MM.1S (cell line): ENCODE measurements around the gene SLC38A7.

ENCODE experiments used
- EZH2 ChIP-seq: fragments of 300-600 bp; sonication (generic); optimal IDR thresholded peaks from 2 replicates; pipeline ENCODE3; 2017; ENCODE audit warnings: low read depth, mild to moderate bottlenecking, antibody characterized with exemption, low read length, mixed read lengths
- EZH2phosphoT487 ChIP-seq: fragments of 300-600 bp; sonication (generic); IDR thresholded peaks from 2 replicates; pipeline ENCODE4 v1.6.1; 2018; ENCODE audit warnings: antibody characterized with exemption, low read length
- TF ChIP-seq, protein P1 (sequence below): fragments of 300-600 bp; sonication (generic); IDR thresholded peaks from 2 replicates; pipeline ENCODE4 v1.5.1; 2016; ENCODE audit warnings: antibody characterized with exemption, low read length, mixed read lengths

DNA sequence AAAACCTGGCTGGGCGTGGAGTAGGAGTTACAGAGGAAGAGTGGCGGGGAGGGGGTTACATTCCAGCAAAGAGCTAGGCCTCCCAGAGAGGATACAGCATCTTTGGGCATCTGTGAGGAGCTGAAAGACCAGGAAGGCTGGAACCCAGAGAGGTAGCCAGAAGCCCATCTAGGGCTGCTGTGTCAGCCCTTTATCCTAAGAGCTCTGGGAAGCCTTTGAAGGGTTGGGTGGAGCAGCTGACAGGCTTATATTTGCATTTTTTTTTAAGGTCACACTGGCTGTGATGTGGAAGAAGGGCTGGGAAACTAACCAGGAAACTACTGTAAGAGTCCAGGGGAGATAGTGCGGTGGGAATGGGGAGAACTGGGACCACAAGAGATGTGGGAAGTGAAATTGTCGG, 48.1 kb downstream of the SLC38A7 start:
- TF ChIP-seq, protein P1, sequence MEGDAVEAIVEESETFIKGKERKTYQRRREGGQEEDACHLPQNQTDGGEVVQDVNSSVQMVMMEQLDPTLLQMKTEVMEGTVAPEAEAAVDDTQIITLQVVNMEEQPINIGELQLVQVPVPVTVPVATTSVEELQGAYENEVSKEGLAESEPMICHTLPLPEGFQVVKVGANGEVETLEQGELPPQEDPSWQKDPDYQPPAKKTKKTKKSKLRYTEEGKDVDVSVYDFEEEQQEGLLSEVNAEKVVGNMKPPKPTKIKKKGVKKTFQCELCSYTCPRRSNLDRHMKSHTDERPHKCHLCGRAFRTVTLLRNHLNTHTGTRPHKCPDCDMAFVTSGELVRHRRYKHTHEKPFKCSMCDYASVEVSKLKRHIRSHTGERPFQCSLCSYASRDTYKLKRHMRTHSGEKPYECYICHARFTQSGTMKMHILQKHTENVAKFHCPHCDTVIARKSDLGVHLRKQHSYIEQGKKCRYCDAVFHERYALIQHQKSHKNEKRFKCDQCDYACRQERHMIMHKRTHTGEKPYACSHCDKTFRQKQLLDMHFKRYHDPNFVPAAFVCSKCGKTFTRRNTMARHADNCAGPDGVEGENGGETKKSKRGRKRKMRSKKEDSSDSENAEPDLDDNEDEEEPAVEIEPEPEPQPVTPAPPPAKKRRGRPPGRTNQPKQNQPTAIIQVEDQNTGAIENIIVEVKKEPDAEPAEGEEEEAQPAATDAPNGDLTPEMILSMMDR, result no peak
- no peak for TF ChIP-seq EZH2phosphoT487
- TF ChIP-seq EZH2, result no peak
